Neutrophil (primary cell): ENCODE data around the gene GRIK4.

ENCODE experiments used
- H3K27ac ChIP-seq: fragments of 200-600 bp; sonication (generic); 2 replicates; pipeline ENCODE4 v1.5.1; 2016; ENCODE audit warnings: mild to moderate bottlenecking, moderate library complexity
- H3K27me3 ChIP-seq: fragments of 200-600 bp; sonication (generic); 2 replicates; pipeline ENCODE4 v1.6.0; 2016; ENCODE audit warnings: mild to moderate bottlenecking
- H3K36me3 ChIP-seq: fragments of 200-600 bp; sonication (generic); 2 replicates; pipeline ENCODE4 v1.5.1; 2017
- H3K4me1 ChIP-seq, 2 experiments: fragments of 200-600 bp in 1 of 2; sonication (generic) in 1 of 2; 1 replicate in 1 of 2; 2 replicates in 1 of 2; pipeline versions ENCODE4 v1.5.1 to v1.6.1; 2013 to 2016; ENCODE audit warnings: low read depth in 1 of 2, low read length in 1 of 2, mild to moderate bottlenecking in 1 of 2, moderate library complexity in 1 of 2; ENCODE audit not compliant: control insufficient read depth in 1 of 2, insufficient read depth in 1 of 2
- H3K4me3 ChIP-seq, 2 experiments: fragments of 200-600 bp in 1 of 2; sonication (generic) in 1 of 2; 1 replicate in 1 of 2; 2 replicates in 1 of 2; pipeline ENCODE4 v1.5.1; 2013 to 2016; ENCODE audit warnings: low read depth in 1 of 2, low read length in 1 of 2, mild to moderate bottlenecking in 1 of 2, moderate library complexity in 1 of 2
- H3K9me3 ChIP-seq: fragments of 200-600 bp; sonication (generic); 2 replicates; pipeline ENCODE4 v1.5.1; 2016
- TF ChIP-seq, protein P1 (sequence below): fragments of 200-600 bp; sonication (generic); IDR thresholded peaks from 2 replicates; pipeline ENCODE4 v1.5.1; 2016; ENCODE audit warnings: antibody characterized with exemption

The GRIK4 gene

DNA sequence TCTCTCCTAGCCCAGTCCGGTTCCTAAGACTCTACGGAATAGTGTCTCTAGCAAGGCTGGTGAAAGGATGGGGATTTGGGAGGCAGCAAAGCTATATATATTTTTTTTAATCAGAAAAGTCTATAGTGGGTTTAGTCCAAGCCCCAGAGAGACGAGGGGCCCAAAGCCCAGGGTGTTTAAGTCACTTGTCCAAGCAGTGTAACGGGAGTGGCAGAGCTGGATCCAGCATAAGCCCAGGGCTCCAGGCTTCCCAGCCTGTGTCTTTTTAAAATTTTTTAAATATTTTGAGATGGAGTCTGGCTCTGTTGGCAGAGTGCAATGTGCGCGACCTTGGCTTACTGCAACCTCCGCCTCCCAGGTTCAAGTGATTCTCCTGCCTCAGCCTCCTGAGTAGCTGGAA is 6.8 kb downstream of the GRIK4 start:
- TF ChIP-seq, protein P1, sequence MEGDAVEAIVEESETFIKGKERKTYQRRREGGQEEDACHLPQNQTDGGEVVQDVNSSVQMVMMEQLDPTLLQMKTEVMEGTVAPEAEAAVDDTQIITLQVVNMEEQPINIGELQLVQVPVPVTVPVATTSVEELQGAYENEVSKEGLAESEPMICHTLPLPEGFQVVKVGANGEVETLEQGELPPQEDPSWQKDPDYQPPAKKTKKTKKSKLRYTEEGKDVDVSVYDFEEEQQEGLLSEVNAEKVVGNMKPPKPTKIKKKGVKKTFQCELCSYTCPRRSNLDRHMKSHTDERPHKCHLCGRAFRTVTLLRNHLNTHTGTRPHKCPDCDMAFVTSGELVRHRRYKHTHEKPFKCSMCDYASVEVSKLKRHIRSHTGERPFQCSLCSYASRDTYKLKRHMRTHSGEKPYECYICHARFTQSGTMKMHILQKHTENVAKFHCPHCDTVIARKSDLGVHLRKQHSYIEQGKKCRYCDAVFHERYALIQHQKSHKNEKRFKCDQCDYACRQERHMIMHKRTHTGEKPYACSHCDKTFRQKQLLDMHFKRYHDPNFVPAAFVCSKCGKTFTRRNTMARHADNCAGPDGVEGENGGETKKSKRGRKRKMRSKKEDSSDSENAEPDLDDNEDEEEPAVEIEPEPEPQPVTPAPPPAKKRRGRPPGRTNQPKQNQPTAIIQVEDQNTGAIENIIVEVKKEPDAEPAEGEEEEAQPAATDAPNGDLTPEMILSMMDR, result no peak
- Histone ChIP-seq H3K27me3 (peaks cover 77% of the 10 kb centered on the region), H3K4me1 (no peaks in the 10 kb centered on the region), H3K4me3 (no peak overlapping the region), H3K9me3 (no peaks in the 10 kb centered on the region), H3K36me3 (no peaks in the 10 kb centered on the region), H3K27ac (no peak overlapping the region)

DNA sequence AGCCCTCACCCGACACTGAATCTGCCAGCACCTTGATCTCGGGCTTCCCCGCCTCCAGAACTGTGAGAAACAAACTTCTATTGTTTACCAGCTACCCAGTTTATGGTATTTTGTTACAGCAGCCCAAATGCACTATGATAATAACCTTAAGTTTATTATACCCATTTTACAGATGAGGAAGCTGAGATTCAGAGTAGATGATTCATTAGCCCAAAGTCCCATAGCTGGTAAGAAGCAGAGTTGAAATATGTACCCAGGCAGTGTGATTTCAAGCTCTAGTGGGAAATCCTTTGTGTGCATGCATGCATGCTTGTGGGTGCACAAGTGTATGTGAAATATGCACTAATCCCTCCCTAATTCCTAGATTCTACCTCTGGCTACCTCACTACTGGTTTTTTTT is 7.9 kb downstream of the GRIK4 start:
- TF ChIP-seq, protein P1, result no peak
- Histone ChIP-seq H3K27ac (no peak overlapping the region), H3K4me3 (no peak overlapping the region), H3K4me1 (no peaks in the 10 kb centered on the region), H3K9me3 (no peaks in the 10 kb centered on the region), H3K27me3 (peaks cover 76% of the 10 kb centered on the region), H3K36me3 (no peaks in the 10 kb centered on the region)

DNA sequence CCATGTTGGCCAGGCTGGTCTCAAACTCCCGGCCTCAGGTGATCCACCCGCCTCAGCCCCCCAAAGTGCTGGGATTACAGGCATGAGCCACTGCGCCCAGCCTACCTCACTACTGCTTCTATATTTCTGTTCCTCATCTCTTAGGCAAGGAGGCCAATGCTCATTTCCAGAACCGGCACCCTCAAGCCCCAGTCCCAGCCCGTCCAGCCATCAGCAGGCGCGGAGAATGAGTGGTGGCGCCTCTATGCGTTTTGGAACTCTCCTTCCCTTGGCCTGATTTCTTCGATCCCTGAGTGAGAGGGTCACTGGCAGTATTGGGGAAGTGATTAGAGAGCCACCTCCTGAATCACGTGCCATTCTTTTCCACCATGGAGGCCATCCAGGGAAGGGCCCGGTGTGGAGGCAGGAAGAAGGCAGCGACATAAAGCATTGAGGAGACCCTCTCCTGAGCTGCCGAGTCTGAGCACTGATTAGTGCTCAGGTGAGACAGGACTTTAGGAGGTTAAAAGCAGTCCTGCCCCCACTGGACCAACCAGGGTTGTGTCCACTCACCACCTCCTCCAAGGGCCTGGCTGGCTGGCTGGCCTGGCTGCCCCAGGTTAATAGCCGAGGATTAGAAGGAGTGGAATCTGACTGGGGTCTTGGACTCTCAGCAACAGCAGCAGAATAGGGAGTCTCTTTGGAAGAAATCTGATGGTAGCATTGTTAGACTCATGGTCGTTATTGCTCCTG is 8.7 kb downstream of the GRIK4 start:
- H3K27me3 ChIP-seq, result peaks cover 74% of the 10 kb centered on the region
- no peaks in the 10 kb centered on the region for H3K4me1 ChIP-seq
- no peaks in the 10 kb centered on the region for H3K36me3 ChIP-seq
- TF ChIP-seq, protein P1, result no peak
- no peak overlapping the region for H3K4me3 ChIP-seq
- no peaks in the 10 kb centered on the region for H3K9me3 ChIP-seq
- no peak overlapping the region for H3K27ac ChIP-seq

DNA sequence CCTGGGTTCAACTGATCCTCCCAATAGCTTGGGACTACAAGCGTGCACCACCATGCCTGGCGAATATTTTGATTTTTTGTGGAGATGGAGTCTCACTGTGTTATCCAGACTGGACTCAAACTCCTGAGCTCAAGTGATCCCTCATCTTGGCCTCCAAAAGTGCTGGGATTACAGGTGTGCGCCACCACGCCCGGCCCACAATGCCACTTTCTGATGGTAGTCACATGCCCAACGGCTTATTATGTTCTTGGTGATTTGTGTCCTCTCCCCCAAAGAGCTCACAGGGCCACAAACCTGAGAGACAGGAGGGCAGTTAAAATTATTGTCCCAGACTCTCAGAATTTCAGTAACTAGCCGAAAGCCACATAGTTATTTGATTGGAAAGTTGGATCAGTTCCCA is 9.6 kb downstream of the GRIK4 start:
- TF ChIP-seq, protein P1, result no peak
- Histone ChIP-seq H3K4me1 (no peaks in the 10 kb centered on the region), H3K27me3 (peaks cover 68% of the 10 kb centered on the region), H3K27ac (no peak overlapping the region), H3K36me3 (no peaks in the 10 kb centered on the region), H3K4me3 (no peak overlapping the region), H3K9me3 (no peaks in the 10 kb centered on the region)

GRCh38 chr11:120522021-120522420 is 10.5 kb downstream of the GRIK4 start:
- TF ChIP-seq, protein P1, result no peak
- Histone ChIP-seq H3K27ac (no peak overlapping the region), H3K4me1 (no peaks in the 10 kb centered on the region), H3K4me3 (no peak overlapping the region), H3K27me3 (peaks cover 60% of the 10 kb centered on the region), H3K9me3 (no peaks in the 10 kb centered on the region), H3K36me3 (no peaks in the 10 kb centered on the region)
